ENCODE results near the gene CDK14. TPM values are rescaled to one million over a fixed set of nuclear protein-coding genes. Genes with fewer than 3 reads are reported as not detected.

The CDK14 gene
- total RNA-seq, 1 donor from 2014 or later, result 52.3 TPM

DNA sequence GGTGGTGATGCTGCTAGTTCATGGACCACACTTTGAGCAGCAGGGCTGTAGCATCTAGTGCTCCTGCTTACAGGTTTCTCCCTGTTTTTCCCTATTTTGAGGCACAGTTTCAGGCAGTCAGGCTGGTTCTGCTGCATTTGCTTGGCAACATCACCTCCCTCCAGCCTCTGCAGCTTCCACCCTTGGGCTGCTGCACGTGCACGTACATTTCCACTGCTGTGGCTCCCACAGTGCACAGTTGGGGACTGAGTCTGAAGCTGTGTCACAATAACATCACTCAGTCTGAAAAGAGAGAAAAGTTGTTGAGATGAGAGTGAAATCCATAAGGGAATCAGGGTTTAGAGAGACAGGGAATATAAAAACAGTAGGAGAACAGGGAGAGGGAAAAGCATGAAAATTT, 437.5 kb downstream of the CDK14 start:
- Histone ChIP-seq H3K27ac (no peak overlapping the region), H2AFZ (replicated peaks) (no peak overlapping the region), H3K4me2 (no peak overlapping the region), H3K9me3 (ENCODE audit: low read depth) (no peaks in the 10 kb centered on the region), H3F3A (ENCODE audit: low read depth) (peaks cover 10% of the 10 kb centered on the region), H3K4me3 (no peak overlapping the region), H3K79me2 (ENCODE audit: low read depth) (no peaks in the 10 kb centered on the region), H3K36me3 (no peaks in the 10 kb centered on the region), H3K27me3 (no peaks in the 10 kb centered on the region), H3K4me1 (peaks cover 13% of the 10 kb centered on the region), H3K9ac (no peak overlapping the region), H4K20me1 (ENCODE audit: low read depth) (no peaks in the 10 kb centered on the region)
- H3K4me1 Mint-ChIP-seq, result peaks cover 21% of the 10 kb centered on the region
- no peak overlapping the region for H3K4me3 Mint-ChIP-seq
- TF ChIP-seq, protein P1, sequence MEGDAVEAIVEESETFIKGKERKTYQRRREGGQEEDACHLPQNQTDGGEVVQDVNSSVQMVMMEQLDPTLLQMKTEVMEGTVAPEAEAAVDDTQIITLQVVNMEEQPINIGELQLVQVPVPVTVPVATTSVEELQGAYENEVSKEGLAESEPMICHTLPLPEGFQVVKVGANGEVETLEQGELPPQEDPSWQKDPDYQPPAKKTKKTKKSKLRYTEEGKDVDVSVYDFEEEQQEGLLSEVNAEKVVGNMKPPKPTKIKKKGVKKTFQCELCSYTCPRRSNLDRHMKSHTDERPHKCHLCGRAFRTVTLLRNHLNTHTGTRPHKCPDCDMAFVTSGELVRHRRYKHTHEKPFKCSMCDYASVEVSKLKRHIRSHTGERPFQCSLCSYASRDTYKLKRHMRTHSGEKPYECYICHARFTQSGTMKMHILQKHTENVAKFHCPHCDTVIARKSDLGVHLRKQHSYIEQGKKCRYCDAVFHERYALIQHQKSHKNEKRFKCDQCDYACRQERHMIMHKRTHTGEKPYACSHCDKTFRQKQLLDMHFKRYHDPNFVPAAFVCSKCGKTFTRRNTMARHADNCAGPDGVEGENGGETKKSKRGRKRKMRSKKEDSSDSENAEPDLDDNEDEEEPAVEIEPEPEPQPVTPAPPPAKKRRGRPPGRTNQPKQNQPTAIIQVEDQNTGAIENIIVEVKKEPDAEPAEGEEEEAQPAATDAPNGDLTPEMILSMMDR (IDR thresholded peaks at IDR 0.05), result no peak
- no peak for TF ChIP-seq EZH2phosphoT487 (IDR thresholded peaks at IDR 0.05)
- TF ChIP-seq EZH2 (IDR thresholded peaks at IDR 0.05), result no peak
- peaks cover 4% of the 10 kb centered on the region for H3K36me3 Mint-ChIP-seq
- no peaks in the 10 kb centered on the region for H3K27me3 Mint-ChIP-seq (ENCODE audit: insufficient read depth, low read depth)
- no peak for DNase-seq (ENCODE audit: low spot score)
- H3K27ac Mint-ChIP-seq, result no peak overlapping the region
- no peaks in the 10 kb centered on the region for H3K9me3 Mint-ChIP-seq

DNA sequence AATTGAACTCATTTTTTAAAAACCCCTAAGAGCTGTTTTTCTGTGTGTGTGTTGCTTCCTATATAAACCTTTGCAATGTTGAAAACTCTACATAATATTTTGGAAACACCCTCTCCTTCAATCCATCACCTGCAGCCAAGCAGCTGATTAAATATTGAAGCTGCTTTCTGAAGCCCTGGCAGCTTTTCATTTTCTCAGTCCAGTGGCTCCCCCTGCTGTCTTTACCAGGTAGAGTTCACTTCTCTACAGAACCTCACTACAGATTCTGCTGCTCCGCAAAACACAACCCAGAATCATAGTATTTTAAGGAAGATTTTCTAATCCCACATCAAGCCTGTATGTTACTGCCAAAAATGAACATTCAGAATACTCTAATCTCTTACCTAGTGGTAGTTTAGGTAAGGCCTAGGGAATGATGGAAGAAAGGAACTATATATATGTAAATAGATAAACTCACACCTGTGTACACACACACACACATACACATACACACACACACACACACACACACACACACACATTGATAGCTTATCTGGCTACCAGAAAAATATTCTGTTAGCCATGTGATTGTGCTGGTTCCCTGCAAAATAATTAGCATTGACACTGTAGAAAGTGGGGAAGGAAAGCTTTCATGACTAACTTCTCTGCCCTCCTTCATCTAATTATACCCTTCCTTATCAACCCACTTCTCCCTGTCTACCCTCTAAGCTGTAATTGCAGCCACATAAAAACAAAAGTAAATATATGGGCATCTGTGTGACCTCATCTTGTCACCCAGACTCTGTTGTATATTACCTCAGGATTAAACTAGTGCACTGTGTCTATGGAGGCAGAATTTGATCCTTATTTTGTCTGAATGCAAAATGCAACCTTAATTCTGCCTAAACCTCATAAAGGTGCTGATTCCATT, 438.6 kb downstream of the CDK14 start:
- Histone ChIP-seq H3K4me1 (peaks cover 13% of the 10 kb centered on the region), H3K27ac (no peak overlapping the region), H3K9ac (no peak overlapping the region), H3K27me3 (no peaks in the 10 kb centered on the region), H2AFZ (replicated peaks) (no peak overlapping the region), H3K4me3 (no peak overlapping the region), H3K79me2 (ENCODE audit: low read depth) (no peaks in the 10 kb centered on the region), H4K20me1 (ENCODE audit: low read depth) (no peaks in the 10 kb centered on the region), H3F3A (ENCODE audit: low read depth) (peaks cover 10% of the 10 kb centered on the region), H3K4me2 (no peak overlapping the region), H3K36me3 (no peaks in the 10 kb centered on the region), H3K9me3 (ENCODE audit: low read depth) (no peaks in the 10 kb centered on the region)
- Mint-ChIP-seq H3K27ac (no peak overlapping the region), H3K4me3 (no peak overlapping the region), H3K27me3 (ENCODE audit: insufficient read depth, low read depth) (no peaks in the 10 kb centered on the region), H3K9me3 (no peaks in the 10 kb centered on the region), H3K4me1 (peaks cover 21% of the 10 kb centered on the region), H3K36me3 (peaks cover 6% of the 10 kb centered on the region)
- DNase-seq (ENCODE audit: low spot score), result peak; percentile 66
- TF ChIP-seq EZH2 (IDR thresholded peaks at IDR 0.05), result no peak
- no peak for TF ChIP-seq EZH2phosphoT487 (IDR thresholded peaks at IDR 0.05)
- TF ChIP-seq, protein P1 (IDR thresholded peaks at IDR 0.05), result peak; percentile 92

DNA sequence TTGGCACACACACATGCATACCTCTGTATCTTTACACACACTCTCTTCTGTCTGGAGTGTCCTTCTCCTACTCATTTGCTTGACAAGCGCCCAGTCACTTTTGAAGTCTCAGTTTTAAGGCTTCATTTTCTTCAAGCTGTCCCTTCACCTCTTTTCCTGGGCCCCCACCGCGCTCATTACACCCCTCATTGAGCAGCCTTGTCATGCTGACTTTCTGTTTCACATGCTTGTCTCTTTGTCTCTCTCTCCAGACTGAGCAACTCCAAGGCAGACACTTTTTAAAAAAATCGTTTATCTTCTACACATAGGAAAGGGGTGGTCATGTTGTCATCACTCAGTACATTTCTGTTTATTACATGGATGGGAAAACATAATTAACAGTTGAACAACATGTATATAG, 442.9 kb downstream of the CDK14 start:
- H3K4me2 ChIP-seq, result no peak overlapping the region
- TF ChIP-seq EZH2phosphoT487 (IDR thresholded peaks at IDR 0.05), result no peak
- no peak for TF ChIP-seq EZH2 (IDR thresholded peaks at IDR 0.05)
- TF ChIP-seq, protein P1 (IDR thresholded peaks at IDR 0.05), result no peak
- H3K27me3 Mint-ChIP-seq (ENCODE audit: insufficient read depth, low read depth), result no peaks in the 10 kb centered on the region
- H4K20me1 ChIP-seq (ENCODE audit: low read depth), result no peaks in the 10 kb centered on the region
- no peak overlapping the region for H3K9ac ChIP-seq
- H3K9me3 Mint-ChIP-seq, result no peaks in the 10 kb centered on the region
- H3K4me3 Mint-ChIP-seq, result no peak overlapping the region
- no peak overlapping the region for H2AFZ ChIP-seq (replicated peaks)
- peaks cover under 1% of the 10 kb centered on the region for H3F3A ChIP-seq (ENCODE audit: low read depth)
- peaks cover 4% of the 10 kb centered on the region for H3K36me3 Mint-ChIP-seq
- peaks cover 14% of the 10 kb centered on the region for H3K4me1 ChIP-seq
- no peaks in the 10 kb centered on the region for H3K36me3 ChIP-seq
- no peak for DNase-seq (ENCODE audit: low spot score)
- no peaks in the 10 kb centered on the region for H3K27me3 ChIP-seq
- no peak overlapping the region for H3K4me3 ChIP-seq
- H3K4me1 Mint-ChIP-seq, result peaks cover 7% of the 10 kb centered on the region
- H3K27ac ChIP-seq, result no peak overlapping the region
- no peaks in the 10 kb centered on the region for H3K79me2 ChIP-seq (ENCODE audit: low read depth)
- H3K9me3 ChIP-seq (ENCODE audit: low read depth), result no peaks in the 10 kb centered on the region
- no peak overlapping the region for H3K27ac Mint-ChIP-seq
